GM18858 (cell line): Measurements from ENCODE around the gene FAM171A1.
"Not testable (repeated sequence)": the region's sequence is repeated elsewhere in the genome, so short reads cannot be mapped to it uniquely, and the experiment has no call there.

Experiments
- ATAC-seq: cut with Tn5 transposase; IDR thresholded peaks from one replicate; pipeline ENCODE4 v1.9.1; 2021; ENCODE audit not compliant: unreplicated experiment

FAM171A1 gene

GRCh38 chr10:15220445-15220844 is 150.6 kb downstream of the FAM171A1 start:
- ATAC-seq = no peak

GRCh38 chr10:15216700-15217099 is 154.4 kb downstream of the FAM171A1 start:
- no peak for ATAC-seq

GRCh38 chr10:15214237-15214636 is 156.9 kb downstream of the FAM171A1 start:
- no peak for ATAC-seq

GRCh38 chr10:15213461-15213861 is 157.6 kb downstream of the FAM171A1 start:
- no peak for ATAC-seq

GRCh38 chr10:15211464-15211979 is 159.6 kb downstream of the FAM171A1 start:
- no peak for ATAC-seq

GRCh38 chr10:15210521-15210920 is 160.6 kb downstream of the FAM171A1 start:
- ATAC-seq = no peak

GRCh38 chr10:15209827-15210509 is 161.1 kb downstream of the FAM171A1 start:
- ATAC-seq = peak; percentile 51

GRCh38 chr10:15208221-15208620 is 162.9 kb downstream of the FAM171A1 start:
- no peak for ATAC-seq

GRCh38 chr10:15207410-15207809 is 163.7 kb downstream of the FAM171A1 start:
- not testable (repeated sequence) for ATAC-seq

- no peak for ATAC-seq
Observed at GRCh38 chr10:15202639-15203038, 168.4 kb downstream of the FAM171A1 start.

GRCh38 chr10:15202301-15202621 is 168.8 kb downstream of the FAM171A1 start:
- not testable (repeated sequence) for ATAC-seq

GRCh38 chr10:15201589-15202300 is 169.3 kb downstream of the FAM171A1 start:
- ATAC-seq = no peak

GRCh38 chr10:15200626-15201025 is 170.5 kb downstream of the FAM171A1 start:
- ATAC-seq = no peak

- no peak for ATAC-seq
Observed at GRCh38 chr10:15197911-15198310, 173.2 kb downstream of the FAM171A1 start.

GRCh38 chr10:15197276-15197675 is 173.8 kb downstream of the FAM171A1 start:
- no peak for ATAC-seq

- no peak for ATAC-seq
Observed at GRCh38 chr10:15196021-15196834, 174.9 kb downstream of the FAM171A1 start.

- no peak for ATAC-seq
Observed at GRCh38 chr10:15189133-15189885, 181.8 kb downstream of the FAM171A1 start.

- ATAC-seq = no peak
Observed at GRCh38 chr10:15188603-15189002, 182.5 kb downstream of the FAM171A1 start.

GRCh38 chr10:15183689-15184481 is 187.2 kb downstream of the FAM171A1 start:
- no peak for ATAC-seq
